ENCODE results near the gene ZNF33B. TPM values are rescaled to one million over a fixed set of nuclear protein-coding genes. Genes with fewer than 3 reads are reported as not detected.

Gene ZNF33B
- total RNA-seq, 1 experiment from 2014 or later, result 39.6 TPM

- Mint-ChIP-seq H3K9me3 (peaks cover 49 to 59% of the 10 kb centered on the region in 2 experiments), H3K4me1 (no peaks in the 10 kb centered on the region), H3K36me3 (ENCODE audit: insufficient read depth in 1 of 3, low read depth in 3 of 3) (peaks cover 0 to 11% (median 0%) of the 10 kb centered on the region in 3 experiments; a peak in 1 of 7 replicates), H3K4me3 (no peak overlapping the region), H3K27ac (no peak overlapping the region), H3K27me3 (ENCODE audit: low read depth) (peaks cover 7% of the 10 kb centered on the region)
- Histone ChIP-seq H2BK12ac (ENCODE audit: insufficient read length, low read depth, low read length) (no peak overlapping the region), H3K14ac (ENCODE audit: insufficient read depth, low read length) (no peak overlapping the region), H2BK5ac (ENCODE audit: insufficient read length, low read length) (no peak overlapping the region), H3K9me3 (ENCODE audit: control insufficient read depth, low read depth, low read length) (peaks cover 14% of the 10 kb centered on the region), H3K4me2 (ENCODE audit: insufficient read depth, insufficient read length, low read length) (no peak overlapping the region), H4K91ac (ENCODE audit: insufficient read length, low read depth, low read length) (no peak overlapping the region), H3K18ac (ENCODE audit: insufficient read length, low read depth, low read length) (no peak overlapping the region), H2BK15ac (ENCODE audit: low read depth, low read length) (no peak overlapping the region), H3K9ac (ENCODE audit: extremely low read depth, insufficient read length, low read length) (no peak overlapping the region), H3K4me1 (ENCODE audit: insufficient read depth, low read length) (no peaks in the 10 kb centered on the region), H4K20me1 (ENCODE audit: control insufficient read depth, insufficient read depth, insufficient read length) (no peaks in the 10 kb centered on the region), H3K27me3 (ENCODE audit: insufficient read depth, low read length) (no peaks in the 10 kb centered on the region), H3K4ac (ENCODE audit: low read depth, low read length) (no peak overlapping the region), H4K8ac (replicated peaks; ENCODE audit: insufficient read length, low read depth, low read length) (no peak overlapping the region), H3K56ac (ENCODE audit: insufficient read length, low read depth, low read length) (no peak overlapping the region), H2BK20ac (ENCODE audit: low read depth, low read length, poor library complexity, severe bottlenecking) (no peak overlapping the region), H2AK5ac (ENCODE audit: insufficient read length, low read length) (no peak overlapping the region), H2BK120ac (ENCODE audit: low read depth, low read length, poor library complexity, severe bottlenecking) (no peak overlapping the region), H3K79me2 (ENCODE audit: insufficient read depth, low read length) (no peaks in the 10 kb centered on the region), H3K79me1 (ENCODE audit: insufficient read depth, low read depth, low read length, poor library complexity, severe bottlenecking) (no peaks in the 10 kb centered on the region), H3K23ac (ENCODE audit: insufficient read length, low read depth, low read length) (no peak overlapping the region), H3K27ac (ENCODE audit: insufficient read length, low read depth, low read length) (no peak overlapping the region), H4K5ac (ENCODE audit: insufficient read length, low read depth, low read length) (no peak overlapping the region), H3K23me2 (ENCODE audit: insufficient read length, low read depth, low read length, poor library complexity, severe bottlenecking) (no peaks in the 10 kb centered on the region), H3T11ph (ENCODE audit: low read length) (no peak overlapping the region), H2AFZ (ENCODE audit: low read length) (no peak overlapping the region)
- no peak for DNase-seq
- no peak for TF ChIP-seq CTCF (conservative IDR thresholded peaks at IDR 0.05)
- WGBS (ENCODE audit: extremely low coverage, insufficient read length, low lambda C conversion rate), result no CpG with 5 or more reads among the region's 4 CpGs
Measured at GRCh38 chr10:42645103-42645502, 6.7 kb upstream of the ZNF33B start.

All from H9 (cell line).